ENCODE results near the gene PDLIM3.

DNA sequence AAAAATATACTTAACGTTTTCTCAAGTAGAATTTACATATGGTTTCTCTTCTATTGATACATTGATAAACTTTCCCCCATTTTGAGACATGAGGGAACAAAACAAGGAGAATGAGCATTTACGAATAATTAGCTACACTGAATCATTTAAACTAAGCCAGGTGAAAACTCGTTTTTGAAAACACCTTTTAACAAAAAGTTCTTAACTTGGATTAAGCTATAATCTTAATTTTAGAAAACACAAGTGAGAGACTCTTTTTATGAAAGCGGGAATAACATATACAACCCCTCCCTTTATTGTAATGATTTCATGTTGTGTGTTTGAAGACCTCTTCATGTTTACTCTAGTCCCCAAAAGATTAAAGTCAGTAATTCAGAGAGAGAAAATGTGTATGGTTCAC lies 20.1 kb downstream of the PDLIM3 start:
- TF ChIP-seq EP300 (IDR thresholded peaks at IDR 0.05) (no peak), POLR2AphosphoS5 (IDR thresholded peaks at IDR 0.05) (no peak)
- TF ChIP-seq, protein P1, sequence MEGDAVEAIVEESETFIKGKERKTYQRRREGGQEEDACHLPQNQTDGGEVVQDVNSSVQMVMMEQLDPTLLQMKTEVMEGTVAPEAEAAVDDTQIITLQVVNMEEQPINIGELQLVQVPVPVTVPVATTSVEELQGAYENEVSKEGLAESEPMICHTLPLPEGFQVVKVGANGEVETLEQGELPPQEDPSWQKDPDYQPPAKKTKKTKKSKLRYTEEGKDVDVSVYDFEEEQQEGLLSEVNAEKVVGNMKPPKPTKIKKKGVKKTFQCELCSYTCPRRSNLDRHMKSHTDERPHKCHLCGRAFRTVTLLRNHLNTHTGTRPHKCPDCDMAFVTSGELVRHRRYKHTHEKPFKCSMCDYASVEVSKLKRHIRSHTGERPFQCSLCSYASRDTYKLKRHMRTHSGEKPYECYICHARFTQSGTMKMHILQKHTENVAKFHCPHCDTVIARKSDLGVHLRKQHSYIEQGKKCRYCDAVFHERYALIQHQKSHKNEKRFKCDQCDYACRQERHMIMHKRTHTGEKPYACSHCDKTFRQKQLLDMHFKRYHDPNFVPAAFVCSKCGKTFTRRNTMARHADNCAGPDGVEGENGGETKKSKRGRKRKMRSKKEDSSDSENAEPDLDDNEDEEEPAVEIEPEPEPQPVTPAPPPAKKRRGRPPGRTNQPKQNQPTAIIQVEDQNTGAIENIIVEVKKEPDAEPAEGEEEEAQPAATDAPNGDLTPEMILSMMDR (IDR thresholded peaks at IDR 0.05) = no peak

All from esophagus muscularis mucosa (tissue), 4 donors.